GM23248 (cell line): Measurements from ENCODE around the gene ADPRHL1.

ENCODE experiments used
- EZH2 ChIP-seq: fragments of 200-600 bp; sonication (generic); IDR thresholded peaks from 2 replicates; pipeline ENCODE4 v1.6.1; 2018; ENCODE audit warnings: antibody characterized with exemption, mild to moderate bottlenecking; ENCODE audit not compliant: insufficient read depth, poor library complexity, severe bottlenecking
- EZH2phosphoT487 ChIP-seq: fragments of 200-600 bp; sonication (generic); IDR thresholded peaks from 2 replicates; pipeline ENCODE4 v1.6.1; 2018; ENCODE audit warnings: antibody characterized with exemption, moderate library complexity, mild to moderate bottlenecking, low read depth; ENCODE audit not compliant: insufficient read depth

DNA sequence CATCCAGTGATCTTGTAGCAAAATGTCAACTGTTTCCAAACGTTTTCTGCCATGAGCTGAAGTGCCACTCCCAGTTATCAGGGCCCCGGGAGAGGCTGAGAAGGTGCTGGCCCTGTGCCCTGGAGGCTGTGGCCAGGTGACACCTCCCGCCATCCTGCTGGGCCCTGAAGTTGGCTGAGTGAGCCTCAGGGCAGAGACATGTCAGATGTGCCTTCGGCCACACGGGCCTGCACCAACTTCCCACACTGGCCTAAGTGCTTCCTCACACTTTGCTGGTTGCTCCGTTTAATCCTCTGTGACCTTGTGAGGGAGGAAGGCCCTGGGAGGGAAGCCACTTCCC lies 4.8 kb downstream of the ADPRHL1 start:
- TF ChIP-seq EZH2phosphoT487 (no peak), EZH2 (no peak)
